NOMO-1 treated with dmso at 0.1 percent for 144 hours (cell line): Measurements from ENCODE around the gene HOXA9.
A peak's percentile ranks its signal among the peaks of the same experiment; 100 is the strongest.

Source experiments
- DNase-seq: peaks from one replicate; lab custom pipeline; 2025; ENCODE audit not compliant: unreplicated experiment; lab: John Stamatoyannopoulos, UW

Gene HOXA9

GRCh38 chr7:27201580-27202017 lies 36.3 kb upstream of the HOXA9 start:
- DNase-seq, result no peak

- peak; percentile 55 for DNase-seq
Observed at GRCh38 chr7:27200761-27201579, 35.6 kb upstream of the HOXA9 start.

- peak; percentile 35 for DNase-seq
Observed at GRCh38 chr7:27199849-27200760, 34.8 kb upstream of the HOXA9 start, which contains the start of gene HOXA13. HOXA13 (minus strand) TSS chr7:27200091; CDS start chr7:27200077, 14 bp downstream.

DNA sequence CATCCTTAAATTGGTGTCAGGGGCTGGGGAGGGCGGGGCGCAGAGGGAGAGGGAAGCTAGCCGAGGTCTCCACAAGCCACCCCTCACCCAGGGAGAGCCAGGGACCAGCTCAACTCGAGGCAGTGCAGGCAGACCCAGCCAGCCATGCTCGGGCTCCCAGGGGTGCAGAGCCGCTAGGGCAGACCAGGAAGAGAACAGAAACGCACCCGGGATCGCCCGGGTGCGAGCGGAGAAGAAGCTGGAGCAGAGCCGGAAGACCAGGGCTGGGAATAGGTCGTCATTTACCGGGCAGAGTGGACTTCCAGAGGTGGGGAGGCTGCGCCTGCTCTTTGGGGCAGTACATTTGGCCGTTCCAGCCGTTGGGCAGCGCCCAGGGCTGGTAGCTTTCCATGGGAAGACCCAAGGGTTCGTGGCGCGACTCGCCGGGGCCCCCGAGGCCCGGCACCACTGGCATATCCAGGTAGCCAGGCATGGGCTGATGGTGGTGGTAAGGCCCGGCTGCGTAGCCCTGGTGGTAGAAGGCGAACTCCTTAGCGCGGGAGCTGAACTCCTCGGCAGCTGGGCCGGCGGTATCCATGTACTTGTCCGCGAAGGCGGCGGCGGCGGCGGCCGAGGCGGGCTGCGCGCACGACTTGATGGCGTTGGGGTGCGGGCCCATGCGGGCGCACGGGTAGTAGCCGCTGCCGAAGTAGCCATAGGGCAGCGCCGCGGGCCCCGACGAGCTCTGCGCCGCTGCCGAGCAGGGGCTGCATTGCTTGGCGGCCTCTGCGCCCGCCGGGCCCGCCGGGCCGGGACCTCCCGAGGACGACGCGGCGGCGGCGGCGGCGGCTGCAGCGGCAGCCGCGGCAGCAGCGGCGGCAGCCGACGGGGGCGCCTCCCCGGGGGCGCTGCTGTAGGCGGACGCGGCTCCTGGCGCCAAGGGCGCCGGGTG lies 33.8 kb upstream of the HOXA9 start:
- DNase-seq, result no peak

GRCh38 chr7:27198138-27198841 lies 33.0 kb upstream of the HOXA9 start:
- no peak for DNase-seq

DNA sequence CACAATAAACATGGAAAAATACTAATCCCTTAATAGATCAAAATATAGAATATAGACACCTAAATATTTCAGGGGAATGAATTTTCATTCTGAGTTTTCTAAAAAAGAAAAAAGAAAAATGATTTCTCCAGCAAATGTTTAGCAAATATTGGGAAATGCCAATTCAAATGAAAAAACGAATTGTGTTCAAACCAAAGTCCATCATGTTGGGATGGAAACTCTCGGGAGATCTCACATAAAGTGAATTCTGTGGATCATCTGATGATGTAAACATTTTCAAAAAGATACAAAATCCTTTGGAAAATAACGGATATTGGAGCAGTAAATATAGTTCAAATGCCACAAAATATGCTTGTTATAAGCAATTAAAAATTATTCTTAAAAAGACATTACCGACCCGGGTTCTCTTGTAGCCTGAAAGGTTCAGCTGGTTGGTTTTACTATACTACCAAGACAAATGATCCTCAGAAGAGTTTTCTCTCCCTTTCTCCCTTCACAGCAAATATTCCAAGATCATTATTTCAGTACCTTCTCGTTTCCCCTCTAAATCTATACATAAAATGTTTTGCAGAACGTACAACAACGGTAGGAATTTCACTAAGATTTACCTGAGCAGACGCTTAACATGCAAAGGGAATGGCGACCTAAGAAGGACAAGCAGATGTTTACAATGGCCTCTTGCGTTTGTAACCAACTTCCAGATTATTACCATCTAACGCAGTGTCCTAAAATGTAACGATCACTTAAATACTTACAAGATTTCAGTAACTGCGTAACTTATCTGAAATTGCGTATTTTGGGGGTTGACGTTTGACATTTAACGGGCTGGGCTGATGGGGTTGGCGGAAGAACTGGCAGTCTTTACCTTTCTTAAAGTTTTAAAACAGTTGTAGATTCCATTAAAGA lies 32.1 kb upstream of the HOXA9 start:
- DNase-seq, result no peak

DNA sequence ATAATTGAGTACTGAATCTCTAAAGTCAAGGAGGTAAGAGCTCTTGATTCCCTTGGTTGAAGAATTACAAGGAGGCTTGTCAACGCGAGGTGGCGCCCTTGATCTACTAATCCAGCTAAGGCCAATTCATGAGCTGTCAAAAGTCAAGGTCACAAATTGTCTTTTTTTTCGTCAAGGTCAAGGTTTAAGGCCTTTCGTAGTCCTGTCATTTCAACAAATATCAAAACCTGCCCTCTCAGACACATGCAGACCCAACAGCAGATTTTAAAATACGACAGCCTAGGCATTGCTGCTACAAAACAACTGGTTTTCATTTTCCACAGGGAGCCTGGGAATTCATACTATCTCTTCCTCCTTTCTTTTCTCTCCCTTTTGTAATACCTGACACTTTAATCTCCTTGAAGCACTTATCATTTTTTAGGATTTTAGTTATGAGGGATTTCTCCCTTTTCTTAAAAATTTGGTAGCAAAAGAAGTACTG lies 31.0 kb upstream of the HOXA9 start:
- DNase-seq, result peak; percentile 38

DNA sequence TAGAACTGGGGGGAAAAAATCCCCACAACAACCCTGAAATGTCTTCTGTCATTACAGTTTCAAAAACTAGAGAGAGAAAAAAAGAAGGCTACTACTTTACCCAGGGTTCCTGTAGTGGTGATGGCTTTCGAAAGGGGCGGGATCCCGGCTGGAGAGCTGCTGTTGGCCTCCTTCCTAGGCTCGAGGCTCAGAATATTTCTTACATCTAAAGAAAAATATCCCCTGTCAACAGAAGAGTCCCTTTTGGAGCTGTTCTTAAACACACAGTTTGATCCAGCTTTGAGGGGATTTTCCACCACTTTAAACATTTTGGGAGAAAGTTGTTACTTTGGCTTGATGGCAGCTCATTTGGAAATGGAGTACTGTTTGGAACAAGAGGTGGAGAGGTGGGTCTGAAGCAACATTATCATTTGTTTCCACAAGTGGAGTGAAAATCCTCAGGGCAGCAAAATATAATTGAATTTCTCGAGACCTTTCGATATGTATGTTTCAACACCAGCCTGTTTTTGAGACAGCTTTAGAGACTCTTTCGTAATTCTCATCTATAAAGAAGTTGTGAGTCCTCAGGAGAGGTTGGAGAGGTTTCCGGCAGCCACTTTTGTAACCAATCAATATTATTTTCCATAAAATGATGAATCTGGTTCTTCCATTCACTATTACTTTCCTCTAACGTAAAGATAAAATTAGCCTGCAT lies 29.5 kb upstream of the HOXA9 start:
- DNase-seq, result no peak

- DNase-seq, result no peak
Observed at GRCh38 chr7:27194002-27194352, 28.6 kb upstream of the HOXA9 start.

DNA sequence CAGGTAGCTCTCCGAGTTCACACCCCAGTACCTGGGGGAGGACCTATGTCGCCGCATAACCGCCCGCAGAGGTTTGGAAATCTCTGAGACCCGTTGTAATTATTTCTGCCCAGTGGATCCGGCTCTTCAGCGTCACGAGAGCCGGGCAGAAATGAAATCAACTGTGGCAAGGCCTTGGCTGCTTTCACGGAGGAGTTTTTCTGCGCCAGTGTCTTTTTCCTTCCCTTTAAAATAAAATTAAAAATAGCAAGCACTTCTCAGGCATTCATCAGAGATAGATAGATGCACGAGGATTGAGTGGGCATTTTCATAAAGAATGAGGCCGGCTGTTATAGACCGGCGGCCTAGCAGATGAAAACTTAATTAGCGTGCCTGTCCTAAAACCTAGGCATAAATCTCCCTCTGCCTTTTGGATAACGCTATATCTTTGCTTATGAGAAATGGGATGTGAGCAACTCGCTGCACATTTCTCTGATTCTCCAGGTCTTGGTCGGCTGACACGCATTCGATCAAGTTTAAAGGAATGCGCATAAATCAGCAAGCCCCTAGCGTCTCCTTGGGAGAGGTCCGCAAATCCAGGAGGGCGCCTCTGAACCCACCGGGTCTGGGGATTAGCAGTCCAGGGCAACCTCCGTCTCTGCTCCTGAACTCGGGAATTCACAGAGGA lies 28.1 kb upstream of the HOXA9 start:
- no peak for DNase-seq

GRCh38 chr7:27192546-27193334 lies 27.4 kb upstream of the HOXA9 start:
- peak; percentile 65 for DNase-seq

- DNase-seq, result no peak
Observed at GRCh38 chr7:27191833-27192545, 26.7 kb upstream of the HOXA9 start.

DNA sequence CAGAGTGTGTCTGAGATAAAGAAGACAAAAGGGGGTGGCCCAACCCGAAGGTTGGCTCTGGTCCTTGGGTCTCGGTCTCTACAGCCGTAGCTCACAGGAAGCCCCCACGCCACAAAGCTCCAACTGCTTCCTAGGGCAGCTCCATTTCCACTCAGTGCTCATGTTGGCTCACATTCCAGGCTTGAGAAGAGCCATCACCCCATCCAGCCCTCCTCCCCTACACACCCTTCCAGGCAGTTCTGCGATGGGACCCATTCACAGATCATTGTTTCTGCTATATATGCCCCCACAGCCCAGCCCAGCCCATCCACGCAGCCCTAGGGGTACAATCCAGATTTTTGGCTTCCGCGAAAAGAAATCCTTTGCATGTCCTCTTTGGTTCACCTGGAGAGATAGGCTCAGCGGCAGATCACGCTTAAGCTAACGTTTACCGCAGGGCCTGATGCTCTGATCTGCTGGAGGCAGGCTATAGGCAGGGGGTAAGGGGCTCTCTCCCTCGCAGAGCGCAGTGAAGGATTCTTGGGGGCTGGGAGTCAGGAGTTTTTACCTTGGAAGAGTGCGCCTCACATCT lies 25.9 kb upstream of the HOXA9 start:
- DNase-seq, result no peak

GRCh38 chr7:27189997-27190748 lies 24.8 kb upstream of the HOXA9 start:
- DNase-seq, result no peak

- DNase-seq, result no peak
Observed at GRCh38 chr7:27189295-27189996, 24.1 kb upstream of the HOXA9 start.
